ENCODE measurements around the gene TSPAN31. TPM values are rescaled to one million over a fixed set of nuclear protein-coding genes. Genes with fewer than 3 reads are reported as not detected.

Gene TSPAN31
- total RNA-seq, 1 donor from 2014 or later = 18.6 TPM

- Mint-ChIP-seq H3K4me1 (ENCODE audit: low read depth, unreplicated experiment) (peaks cover 19% of the 10 kb centered on the region), H3K36me3 (ENCODE audit: low read depth, unreplicated experiment) (peaks cover 3% of the 10 kb centered on the region), H3K27me3 (ENCODE audit: low read depth, unreplicated experiment) (peaks cover 73% of the 10 kb centered on the region), H3K4me3 (ENCODE audit: unreplicated experiment) (peak overlapping the region; percentile 65), H3K27ac (ENCODE audit: unreplicated experiment) (peak overlapping the region; percentile 88), H3K9me3 (ENCODE audit: unreplicated experiment) (peaks cover 5% of the 10 kb centered on the region)
- peaks cover 11% of the 10 kb centered on the region for H3K4me1 ChIP-seq (ENCODE audit: insufficient read depth, low read length)
- FAIRE-seq (no peak), DNase-seq (ENCODE audit: low read depth) (no peak)
- H3K79me2 ChIP-seq (ENCODE audit: insufficient read depth, low read length) = no peaks in the 10 kb centered on the region
- H3K4me2 ChIP-seq (ENCODE audit: low read length) = no peak overlapping the region
- no peak overlapping the region for H3K9ac ChIP-seq (ENCODE audit: low read length)
- no peak overlapping the region for H3K4me3 ChIP-seq (ENCODE audit: insufficient read depth, low read depth, low read length)
- no peak overlapping the region for H2AFZ ChIP-seq (ENCODE audit: low read depth, low read length)
- no peak overlapping the region for H3K27ac ChIP-seq (ENCODE audit: low read depth, low read length)
- H4K20me1 ChIP-seq (ENCODE audit: insufficient read depth, low read length) = peaks cover 11% of the 10 kb centered on the region
- no peaks in the 10 kb centered on the region for H3K36me3 ChIP-seq (ENCODE audit: insufficient read depth, low read length)
- no peak for TF ChIP-seq EZH2 (IDR thresholded peaks at IDR 0.05; ENCODE audit: insufficient read depth, low read length)
- TF ChIP-seq CTCF (IDR thresholded peaks at IDR 0.05; ENCODE audit: insufficient read depth, low read depth, low read length) = no peak
- peaks cover 65% of the 10 kb centered on the region for H3K27me3 ChIP-seq (ENCODE audit: insufficient read depth, low read length)
- no peaks in the 10 kb centered on the region for H3K9me3 ChIP-seq (ENCODE audit: insufficient read depth, low read depth, low read length)
Measured at GRCh38 chr12:57734591-57734990, 10.2 kb upstream of the TSPAN31 start.

DNA sequence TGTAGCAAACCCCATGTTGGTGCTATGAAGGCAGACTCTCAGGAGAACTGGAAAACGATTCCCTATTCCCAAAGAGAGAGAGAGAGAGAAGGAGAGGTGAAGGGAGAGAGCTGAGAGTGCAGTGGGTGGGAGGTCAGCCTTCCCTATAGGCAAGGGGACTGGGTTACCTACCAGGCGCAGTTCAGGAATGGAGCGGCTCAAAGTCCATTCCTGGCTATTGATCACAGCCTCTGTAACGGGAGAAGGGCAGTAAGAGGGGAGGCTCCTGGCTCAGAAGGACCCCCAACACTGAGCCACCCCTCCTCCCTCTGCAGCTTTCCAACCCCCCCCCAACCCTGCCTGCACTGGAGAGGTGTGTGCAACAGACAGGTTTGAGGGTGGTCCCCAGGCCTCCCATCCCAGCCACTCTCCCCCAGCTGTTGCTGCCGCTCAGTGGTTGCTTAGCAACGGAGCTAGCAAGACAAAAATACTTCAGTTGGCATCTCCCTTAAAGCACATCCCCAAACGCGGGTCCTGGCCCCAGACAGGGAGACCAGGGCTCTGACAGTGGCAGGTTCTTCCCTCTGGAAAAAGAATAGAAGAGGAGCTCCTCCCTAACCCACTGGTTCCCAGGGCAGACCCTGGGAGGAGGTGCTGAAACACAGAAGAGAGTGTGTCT, 9.5 kb upstream of the TSPAN31 start:
- no peak for DNase-seq (ENCODE audit: low read depth)
- H3K9me3 ChIP-seq (ENCODE audit: insufficient read depth, low read depth, low read length) = no peaks in the 10 kb centered on the region
- FAIRE-seq = no peak
- H3K36me3 ChIP-seq (ENCODE audit: insufficient read depth, low read length) = no peaks in the 10 kb centered on the region
- peak overlapping the region; percentile 72 for H3K27ac Mint-ChIP-seq (ENCODE audit: unreplicated experiment)
- H3K27me3 Mint-ChIP-seq (ENCODE audit: low read depth, unreplicated experiment) = peaks cover 72% of the 10 kb centered on the region
- peak overlapping the region; percentile 46 for H2AFZ ChIP-seq (ENCODE audit: low read depth, low read length)
- peaks cover 9% of the 10 kb centered on the region for H4K20me1 ChIP-seq (ENCODE audit: insufficient read depth, low read length)
- peak overlapping the region; percentile 41 for H3K4me3 ChIP-seq (ENCODE audit: insufficient read depth, low read depth, low read length)
- H3K9me3 Mint-ChIP-seq (ENCODE audit: unreplicated experiment) = peaks cover 5% of the 10 kb centered on the region
- peak overlapping the region; percentile 79 for H3K4me2 ChIP-seq (ENCODE audit: low read length)
- H3K4me1 ChIP-seq (ENCODE audit: insufficient read depth, low read length) = peaks cover 11% of the 10 kb centered on the region
- H3K79me2 ChIP-seq (ENCODE audit: insufficient read depth, low read length) = no peaks in the 10 kb centered on the region
- TF ChIP-seq EZH2 (IDR thresholded peaks at IDR 0.05; ENCODE audit: insufficient read depth, low read length) (no peak), CTCF (IDR thresholded peaks at IDR 0.05; ENCODE audit: insufficient read depth, low read depth, low read length) (no peak)
- no peak overlapping the region for H3K27ac ChIP-seq (ENCODE audit: low read depth, low read length)
- peaks cover 3% of the 10 kb centered on the region for H3K36me3 Mint-ChIP-seq (ENCODE audit: low read depth, unreplicated experiment)
- peaks cover 19% of the 10 kb centered on the region for H3K4me1 Mint-ChIP-seq (ENCODE audit: low read depth, unreplicated experiment)
- H3K9ac ChIP-seq (ENCODE audit: low read length) = no peak overlapping the region
- H3K4me3 Mint-ChIP-seq (ENCODE audit: unreplicated experiment) = peak overlapping the region; percentile 65
- peaks cover 65% of the 10 kb centered on the region for H3K27me3 ChIP-seq (ENCODE audit: insufficient read depth, low read length)

Data from astrocyte (in vitro differentiated cells and primary cell).